ENCODE results near the gene SSB.

- no peak for TF ChIP-seq EZH2 (IDR thresholded peaks at IDR 0.05)
- TF ChIP-seq POLR2AphosphoS5 (IDR thresholded peaks at IDR 0.05; ENCODE audit: borderline replicate concordance, low read depth, low read length), result no peak
These were observed 36.7 kb upstream of the SSB start for GRCh38 chr2:169761970-169762292.

Measured in SK-N-MC (cell line).